K562 (cell line): ENCODE results near the gene CCDC7. TPM values are rescaled to one million over a fixed set of nuclear protein-coding genes. Genes with fewer than 3 reads are reported as not detected.

Experiments used
- ATAC-seq: fragments of 200-7000 bp; cut with Tn5 transposase; 3 replicates; pipeline ENCODE4 v1.9.1; 2020; ENCODE audit warnings: moderate library complexity
- BruUV-seq: library from RNA; stranded (reverse); fragments of 400-500 nt; replicated peaks from 2 replicates; lab custom pipeline; 2021; lab: Mats Ljungman, UMichigan
- CTCF ChIA-PET: fragments of 300-600 bp; formaldehyde crosslinking; extraction: SDS; loops from one replicate; lab custom pipeline; 2021; ENCODE audit warnings: low intra/inter-chr PET ratio; lab: Yijun Ruan, JAX
- POLR2A ChIA-PET: fragments of 300-600, 350-650 bp; sonication (Branson Sonifier 250); formaldehyde crosslinking; extraction: SDS; loops from one replicate; lab custom pipeline; 2021; ENCODE audit warnings: antibody characterized with exemption, inconsistent platforms; lab: Yijun Ruan, JAX
- DNase-seq, 4 experiments: peaks; one replicate each; pipeline versions ENCODE4 v3.0.0 to v3.0.0-alpha.2; 2011 to 2018; ENCODE audit warnings: low spot score in 3 of 4, mixed read lengths in 3 of 4; ENCODE audit errors: extremely low read depth in 1 of 4
- FAIRE-seq: peaks from 2 replicates; lab custom pipeline; 2011; peaks lifted over from hg19 to GRCh38; lab: Jason Lieb, UNC
- H2AFZ ChIP-seq: 2 replicates; pipeline ENCODE4 v1.6.0; 2011; ENCODE audit warnings: low read depth, low read length, control low read depth, inconsistent platforms
- H3K27ac ChIP-seq: fragments of 200-600 bp; 3 replicates; pipeline ENCODE4 v1.8.0; 2011; ENCODE audit warnings: low read depth, mild to moderate bottlenecking, control low read depth, inconsistent platforms, low read length, moderate library complexity, mixed read lengths; ENCODE audit errors: extremely low read depth
- H3K27me3 ChIP-seq, 2 experiments: fragments of 300-600 bp in 1 of 2; 2 replicates in 1 of 2; 3 replicates in 1 of 2; pipeline versions ENCODE4 v1.6.0 to v1.8.0; 2011; ENCODE audit warnings: inconsistent platforms in 2 of 2, low read length in 2 of 2, mild to moderate bottlenecking in 1 of 2, mixed read lengths in 1 of 2, moderate library complexity in 1 of 2; ENCODE audit not compliant: control insufficient read depth in 2 of 2, insufficient read depth in 2 of 2
- H3K36me3 ChIP-seq: fragments of 300-600 bp; 3 replicates; pipeline ENCODE4 v1.8.0; 2011; ENCODE audit warnings: mild to moderate bottlenecking, low read length, inconsistent platforms; ENCODE audit not compliant: control insufficient read depth, insufficient read depth
- H3K4me1 ChIP-seq, 2 experiments: fragments of 200-600 bp in 1 of 2; replicated peaks in 1 of 2; 2 replicates in 1 of 2; 3 replicates in 1 of 2; pipeline versions ENCODE4 v1.5.1 to v1.8.0; 2011; ENCODE audit warnings: inconsistent platforms in 2 of 2, low read length in 2 of 2, mild to moderate bottlenecking in 1 of 2, mixed read lengths in 1 of 2, moderate library complexity in 1 of 2; ENCODE audit not compliant: control insufficient read depth in 2 of 2, insufficient read depth in 2 of 2
- H3K4me2 ChIP-seq: 2 replicates; pipeline ENCODE4 v1.6.1; 2011; ENCODE audit warnings: low read length, control low read depth, inconsistent platforms, mixed read lengths; ENCODE audit not compliant: insufficient read depth
- H3K4me3 ChIP-seq: fragments of 200-600 bp; sonication (generic), shearing (Covaris generic); 2 replicates; pipeline ENCODE4 v1.5.1; 2016; ENCODE audit warnings: control low read depth, inconsistent platforms
- H3K79me2 ChIP-seq: fragments of 200-600 bp; 3 replicates; pipeline ENCODE4 v1.8.0; 2011; ENCODE audit warnings: low read length, inconsistent platforms; ENCODE audit not compliant: control insufficient read depth, insufficient read depth
- H3K9ac ChIP-seq, 2 experiments: 2 replicates each; pipeline versions ENCODE4 v1.6.0 to v1.6.1; 2011; ENCODE audit warnings: low read depth in 2 of 2, low read length in 2 of 2, control low read depth in 1 of 2, inconsistent platforms in 1 of 2, mild to moderate bottlenecking in 1 of 2, mixed read lengths in 1 of 2; ENCODE audit not compliant: insufficient read depth in 1 of 2
- H3K9me1 ChIP-seq: one replicate; pipeline ENCODE4 v1.6.0; 2011; ENCODE audit warnings: inconsistent platforms, mild to moderate bottlenecking, low read length, moderate library complexity; ENCODE audit not compliant: control insufficient read depth, insufficient read depth
- H3K9me3 ChIP-seq: replicated peaks from 2 replicates; pipeline ENCODE4 v1.5.1; 2011; ENCODE audit warnings: low read depth, low read length, inconsistent platforms; ENCODE audit not compliant: control insufficient read depth, insufficient read depth
- H4K20me1 ChIP-seq: replicated peaks from 2 replicates; pipeline ENCODE4 v1.6.1; 2011; ENCODE audit warnings: low read length, inconsistent platforms, mixed read lengths; ENCODE audit not compliant: control insufficient read depth, insufficient read depth
- ARID1B ChIP-seq: fragments of 450-650 bp; IDR thresholded peaks from 2 replicates; pipeline ENCODE4 v1.6.1; 2016; ENCODE audit warnings: antibody characterized with exemption, mild to moderate bottlenecking, inconsistent platforms
- ELF2 ChIP-seq: fragments of 250-450 bp; sonication (Bioruptor Pico); IDR thresholded peaks from 2 replicates; pipeline ENCODE4 v1.5.0; 2021; ENCODE audit warnings: mild to moderate bottlenecking
- ETS2 ChIP-seq: IDR thresholded peaks from 2 replicates; pipeline ENCODE4 v1.6.1; 2016; ENCODE audit warnings: borderline replicate concordance, missing genetic modification characterization, mild to moderate bottlenecking, moderate library complexity, missing compliant biosample characterization; ENCODE audit not compliant: poor library complexity, severe bottlenecking
- ILK ChIP-seq: fragments of 450-650 bp; IDR thresholded peaks from 2 replicates; pipeline ENCODE4 v1.6.1; 2016; ENCODE audit warnings: missing genetic modification characterization, low read depth, mild to moderate bottlenecking, missing compliant biosample characterization, moderate library complexity, borderline replicate concordance
- MCM5 ChIP-seq: fragments of 450-650 bp; IDR thresholded peaks from 2 replicates; pipeline ENCODE4 v1.6.1; 2016; ENCODE audit warnings: low read depth
- MECOM ChIP-seq: fragments of 250-450 bp; sonication (Bioruptor Pico); IDR thresholded peaks from 2 replicates; pipeline ENCODE4 v1.8.0; 2022; ENCODE audit warnings: inconsistent platforms
- MITF ChIP-seq: IDR thresholded peaks from 2 replicates; pipeline ENCODE4 v1.6.1; 2014; ENCODE audit warnings: antibody characterized with exemption
- NFYB ChIP-seq: IDR thresholded peaks from 2 replicates; pipeline ENCODE4 v1.6.1; 2011; ENCODE audit warnings: mild to moderate bottlenecking, moderate library complexity; ENCODE audit not compliant: insufficient read length; ENCODE audit errors: extremely low read depth
- RBM17 ChIP-seq: fragments of 200-400 bp; formaldehyde crosslinking; IDR thresholded peaks from 2 replicates; pipeline ENCODE4 v1.6.1; 2017; ENCODE audit warnings: low read depth, mild to moderate bottlenecking, low read length, borderline replicate concordance
- RNF2 ChIP-seq: sonication (generic); IDR thresholded peaks from 2 replicates; pipeline ENCODE4 v1.6.1; 2016
- SFPQ ChIP-seq: fragments of 200-400 bp; formaldehyde crosslinking; IDR thresholded peaks from 2 replicates; pipeline ENCODE4 v1.6.1; 2017; ENCODE audit warnings: mild to moderate bottlenecking, low read depth, low read length, moderate library complexity
- SRSF3 ChIP-seq: fragments of 200-400 bp; formaldehyde crosslinking; IDR thresholded peaks from 2 replicates; pipeline ENCODE4 v1.6.1; 2016; ENCODE audit warnings: mild to moderate bottlenecking, low read length, moderate library complexity; ENCODE audit not compliant: insufficient read depth
- TAF15 ChIP-seq: fragments of 200-400 bp; formaldehyde crosslinking; IDR thresholded peaks from 2 replicates; pipeline ENCODE4 v1.6.1; 2017; ENCODE audit warnings: mild to moderate bottlenecking, low read depth, low read length, moderate library complexity
- TAF7 ChIP-seq: fragments of 450-650 bp; IDR thresholded peaks from 2 replicates; pipeline ENCODE4 v1.6.1; 2016; ENCODE audit warnings: missing genetic modification characterization, missing compliant biosample characterization
- TAL1 ChIP-seq: fragments of 450-650 bp; IDR thresholded peaks from 2 replicates; pipeline ENCODE4 v1.6.1; 2016; ENCODE audit warnings: mild to moderate bottlenecking
- TSC22D4 ChIP-seq: fragments of 450-650 bp; IDR thresholded peaks from 2 replicates; pipeline ENCODE4 v1.6.1; 2016; ENCODE audit warnings: missing genetic modification characterization, missing biosample characterization, control low read depth
- ZFP36 ChIP-seq: fragments of 150-350 bp; IDR thresholded peaks from 2 replicates; pipeline ENCODE4 v1.6.1; 2018; ENCODE audit warnings: low read length, low read depth; ENCODE audit not compliant: partially characterized antibody
- ZNF133 ChIP-seq: fragments of 250-450 bp; sonication (Bioruptor Pico); IDR thresholded peaks from 2 replicates; pipeline ENCODE4 v1.4.0; 2020; ENCODE audit warnings: mild to moderate bottlenecking
- ZNF639 ChIP-seq, 2 experiments: fragments of 200-800 bp in 1 of 2; sonication (Bioruptor generic) in 1 of 2; sonication (generic) in 1 of 2; formaldehyde crosslinking in 1 of 2; IDR thresholded peaks in 1 of 2; conservative IDR thresholded peaks in 1 of 2; 2 replicates each; pipeline versions ENCODE4 v1.5.0 to v1.6.1; 2016 to 2020; ENCODE audit warnings: missing compliant biosample characterization in 1 of 2, missing genetic modification characterization in 1 of 2, missing genetic modification reagents in 1 of 2
- WGBS: fragments of 100-300 bp; shearing (Covaris generic); methylation state at CpG from one replicate; pipeline ENCODE4 v1.1.6; 2016; ENCODE audit warnings: low coverage, mixed read lengths; ENCODE audit not compliant: insufficient coverage; ENCODE audit errors: missing lambda C conversion rate; 5-methylcytosine and 5-hydroxymethylcytosine counted together
- in situ Hi-C: fragments of 300-500 bp; cut with MboI; formaldehyde crosslinking; loops from 4 replicates; pipeline ENCODE4 v1.15.0; 2018; ENCODE audit warnings: inconsistent platforms, mixed read lengths
- intact Hi-C: fragments of 100-400 bp; cut with micrococcal nuclease; formaldehyde crosslinking; loops from 2 replicates; pipeline ENCODE4 v1.14.2; 2022
- polyA plus RNA-seq, 8 experiments: library from polyadenylated mRNA; depleted of rRNA in 4 of 8; stranded (reverse) in 5 of 8; unstranded in 3 of 8; fragments of >200 nt; fragmentation: Nextera tagmentation in 2 of 8; fragmentation: Illumina TruSeq in 1 of 8; extraction: Ambion mirVana in 2 of 8; extraction: Trizol in 1 of 8; gene quantifications; 2 replicates each; pipeline versions ENCODE4 v1.2.1 to v1.2.3, GENCODE V29; 2011 to 2014; ENCODE audit warnings: inconsistent platforms in 1 of 8, missing spikeins in 1 of 8
- total RNA-seq, 7 experiments: library from RNA; depleted of rRNA in 6 of 7; stranded (reverse); fragments of >200 nt in 6 of 7; fragmentation: Illumina TruSeq in 2 of 7; extraction: Trizol in 2 of 7; gene quantifications; 2 replicates each; pipeline versions ENCODE4 v1.2.1 to v1.2.3, GENCODE V29; 2011 to 2021; ENCODE audit warnings: low replicate concordance in 1 of 7

The CCDC7 gene
- total and polyA plus RNA-seq, 9 of the 15 experiments (the other 6 are each of a cell fraction or from before 2014, with no cell fraction given), result 1.5 to 6.6 (median 2.7) TPM

GRCh38 chr10:32548208-32548607, 102.3 kb downstream of the CCDC7 start:
- POLR2A ChIA-PET, result no interaction called here
- no peak for FAIRE-seq
- Histone ChIP-seq H3K9me3 (no peaks in the 10 kb centered on the region), H3K4me3 (no peak overlapping the region), H2AFZ (no peak overlapping the region), H3K27me3 (no peaks in the 10 kb centered on the region), H3K79me2 (no peaks in the 10 kb centered on the region), H4K20me1 (no peaks in the 10 kb centered on the region), H3K9me1 (no peaks in the 10 kb centered on the region), H3K9ac (no peak overlapping the region), H3K36me3 (no peaks in the 10 kb centered on the region), H3K4me1 (no peaks in the 10 kb centered on the region), H3K4me2 (no peak overlapping the region), H3K27ac (no peak overlapping the region)
- in situ Hi-C loops, result no loop called here
- CTCF ChIA-PET, result no interaction called here
- no TSS peak for BruUV-seq
- ATAC-seq, result no peak
- peak in 1 of 4 experiments; percentile 26 for DNase-seq
- intact Hi-C loops, result no loop called here
- WGBS, result 7% methylated on average over 7 of the region's 7 CpGs
- no peak for TF ChIP-seq ELF2 (CRISPR knock-in tag)
- no peak for TF ChIP-seq SRSF3
- peak; percentile 75 for TF ChIP-seq ARID1B
- no peak for TF ChIP-seq MCM5
- no peak for TF ChIP-seq RBM17
- TF ChIP-seq NFYB, result no peak
- TF ChIP-seq TAL1, result peak; percentile 64
- TF ChIP-seq SFPQ, result no peak
- no peak for TF ChIP-seq ZNF639 (CRISPR knock-in tag; conservative IDR thresholded peaks at IDR 0.05 in 1 of 2, IDR thresholded peaks at IDR 0.05 in 1 of 2)
- peak; percentile 64; the same call in 1 of the 2 replicates for TF ChIP-seq MITF
- no peak for TF ChIP-seq ZFP36
- no peak for TF ChIP-seq TAF15
- TF ChIP-seq ILK, result no peak
- no peak for TF ChIP-seq ZNF133 (CRISPR knock-in tag)
- no peak for TF ChIP-seq MECOM (CRISPR knock-in tag)
- TF ChIP-seq TSC22D4, result no peak
- TF ChIP-seq RNF2, result no peak
- TF ChIP-seq ETS2, result no peak
- no peak for TF ChIP-seq TAF7 (tag)
